HG02678 (cell line): ENCODE measurements around the gene MS4A3.
"Not testable (repeated sequence)": the region's sequence is repeated elsewhere in the genome, so short reads cannot be mapped to it uniquely, and the experiment has no call there.

ENCODE experiments used
- ATAC-seq: cut with Tn5 transposase; IDR thresholded peaks from one replicate; pipeline ENCODE4 v1.9.1; 2021; ENCODE audit warnings: mild to moderate bottlenecking, moderate library complexity; ENCODE audit not compliant: unreplicated experiment

Gene MS4A3

GRCh38 chr11:60056349-60056969 lies at the start of gene MS4A3:
Gene MS4A3 (plus strand): TSS chr11:60056665. CDS start chr11:60061161, 4,496 bp downstream.
- ATAC-seq, result no peak

- ATAC-seq, result no peak
Observed at GRCh38 chr11:60016881-60017280, 39.6 kb upstream of the MS4A3 start, which contains the start of gene OOSP4B. Gene OOSP4B (plus strand): TSS chr11:60017181.

- no peak for ATAC-seq
Observed at GRCh38 chr11:60018058-60018457, 38.4 kb upstream of the MS4A3 start.

- ATAC-seq, result not testable (repeated sequence)
Observed at GRCh38 chr11:60020376-60020775, 36.1 kb upstream of the MS4A3 start.

GRCh38 chr11:60029015-60029632 lies 27.3 kb upstream of the MS4A3 start:
- no peak for ATAC-seq

- no peak for ATAC-seq
Observed at GRCh38 chr11:60040109-60040508, 16.4 kb upstream of the MS4A3 start, which contains the start of gene OOSP2. Gene OOSP2 (plus strand): TSS chr11:60040409. CDS start chr11:60040460, 51 bp downstream.

GRCh38 chr11:60050422-60050821 lies 6.0 kb upstream of the MS4A3 start:
- not testable (repeated sequence) for ATAC-seq

GRCh38 chr11:60050839-60051238 lies 5.6 kb upstream of the MS4A3 start:
- ATAC-seq, result not testable (repeated sequence)

- no peak for ATAC-seq
Observed at GRCh38 chr11:60059052-60059451, 2.6 kb downstream of the MS4A3 start.

GRCh38 chr11:60059521-60060240 lies 3.2 kb downstream of the MS4A3 start:
- ATAC-seq, result no peak

GRCh38 chr11:60064111-60064510 lies 7.6 kb downstream of the MS4A3 start:
- ATAC-seq, result no peak

- no peak for ATAC-seq
Observed at GRCh38 chr11:60065801-60066200, 9.3 kb downstream of the MS4A3 start.

- no peak for ATAC-seq
Observed at GRCh38 chr11:60069450-60069849, 13.0 kb downstream of the MS4A3 start.

- ATAC-seq, result not testable (repeated sequence)
Observed at GRCh38 chr11:60071644-60072043, 15.2 kb downstream of the MS4A3 start.

- ATAC-seq, result no peak
Observed at GRCh38 chr11:60077216-60077817, 20.9 kb downstream of the MS4A3 start.

- no peak for ATAC-seq
Observed at GRCh38 chr11:60077981-60078380, 21.5 kb downstream of the MS4A3 start.

- no peak for ATAC-seq
Observed at GRCh38 chr11:60078745-60079144, 22.3 kb downstream of the MS4A3 start.

GRCh38 chr11:60080535-60080934 lies 24.1 kb downstream of the MS4A3 start:
- no peak for ATAC-seq

- ATAC-seq, result no peak
Observed at GRCh38 chr11:60084631-60085273, 28.3 kb downstream of the MS4A3 start.

GRCh38 chr11:60085909-60086308 lies 29.4 kb downstream of the MS4A3 start:
- ATAC-seq, result no peak

- no peak for ATAC-seq
Observed at GRCh38 chr11:60087239-60087638, 30.8 kb downstream of the MS4A3 start.
